Lung (tissue), 12 donors: ENCODE results near the gene PTPRG. TPM values are rescaled to one million over a fixed set of nuclear protein-coding genes. Genes with fewer than 3 reads are reported as not detected.

ENCODE experiments used
- ATAC-seq: fragments of 200-7000 bp; cut with Tn5 transposase; one replicate; pipeline ENCODE4 v1.9.1; 2020; ENCODE audit warnings: moderate number of reproducible peaks; ENCODE audit not compliant: insufficient read depth, low FRiP score
- DNase-seq, 3 donors: peaks; one replicate each; pipeline ENCODE4 v3.0.0-alpha.2; 2013 to 2017
- H3K27ac ChIP-seq, 2 donors: one replicate each; pipeline ENCODE4 v1.5.1; 2013; ENCODE audit warnings: mild to moderate bottlenecking in 2 of 2, moderate library complexity in 2 of 2, control low read depth in 1 of 2, inconsistent platforms in 1 of 2, low read depth in 1 of 2, low read length in 1 of 2
- H3K27me3 ChIP-seq, 3 donors: one replicate each; pipeline ENCODE4 v1.5.1; 2013; ENCODE audit warnings: low read length in 2 of 3; ENCODE audit not compliant: control insufficient read depth in 3 of 3, insufficient read depth in 3 of 3
- H3K36me3 ChIP-seq, 4 donors: one replicate each; pipeline ENCODE4 v1.5.1; 2013; ENCODE audit warnings: low read length in 4 of 4, mild to moderate bottlenecking in 1 of 4, moderate library complexity in 1 of 4; ENCODE audit not compliant: control insufficient read depth in 4 of 4, insufficient read depth in 4 of 4
- H3K4me1 ChIP-seq, 5 donors: one replicate each; pipeline ENCODE4 v1.5.1; 2013; ENCODE audit warnings: low read length in 5 of 5, mild to moderate bottlenecking in 2 of 5, moderate library complexity in 1 of 5; ENCODE audit not compliant: control insufficient read depth in 5 of 5, insufficient read depth in 5 of 5
- H3K4me3 ChIP-seq: one replicate; pipeline ENCODE4 v1.5.1; 2013; ENCODE audit warnings: mild to moderate bottlenecking, control low read depth, moderate library complexity
- H3K9ac ChIP-seq, 2 donors: one replicate each; pipeline ENCODE4 v1.5.1; 2013; ENCODE audit warnings: low read length in 2 of 2, control low read depth in 1 of 2; ENCODE audit not compliant: insufficient read depth in 1 of 2
- H3K9me3 ChIP-seq, 4 donors: one replicate each; pipeline ENCODE4 v1.5.1; 2013; ENCODE audit warnings: low read length in 3 of 4, mild to moderate bottlenecking in 1 of 4, moderate library complexity in 1 of 4; ENCODE audit not compliant: control insufficient read depth in 4 of 4, insufficient read depth in 3 of 4
- CTCF ChIP-seq: IDR thresholded peaks from 2 replicates; pipeline ENCODE4 v1.5.1; 2012; ENCODE audit warnings: mild to moderate bottlenecking; ENCODE audit errors: control extremely low read depth, extremely low read depth
- WGBS, 2 donors: extraction: QIAGEN DNeasy Blood & Tissue Kit; methylation state at CpG; one replicate each; pipeline ENCODE4 v1.1.7; 2013; 5-methylcytosine and 5-hydroxymethylcytosine counted together
- polyA plus RNA-seq, 2 donors: library from polyadenylated mRNA; stranded (reverse); fragments of 200-250 nt; gene quantifications; one replicate each; pipeline ENCODE4 v1.2.1, GENCODE V29; 2013
- total RNA-seq, 2 donors: library from RNA; depleted of rRNA in 1 of 2; stranded (reverse); fragments of >200 nt in 1 of 2; gene quantifications; one replicate each; pipeline ENCODE4 v1.2.1, GENCODE V29; 2014 to 2021
- donor health status: control.
- donor health status: control.
- donor health status: Bipolar disorder and iron deficiency.
- donor health status: healthy.
- donor health status: DM: yes; HTN: yes; CAD: no.

The PTPRG gene
- total and polyA plus RNA-seq, 4 donors: 8.5 to 131 (median 75.9) TPM

- no peak for TF ChIP-seq CTCF
- DNase-seq (no peak), ATAC-seq (no peak)
- 96 to 97% methylated on average over 7 of the region's 7 CpGs for WGBS, 2 donors
- Histone ChIP-seq H3K27ac (no peak overlapping the region), H3K36me3 (no peaks in the 10 kb centered on the region), H3K27me3 (no peaks in the 10 kb centered on the region), H3K9ac (no peak overlapping the region), H3K4me1 (peaks cover 0 to 7% (median 3%) of the 10 kb centered on the region in 5 donors), H3K4me3 (no peak overlapping the region), H3K9me3 (no peaks in the 10 kb centered on the region)
Observed at GRCh38 chr3:61866961-61867461, 305.6 kb downstream of the PTPRG start.

GRCh38 chr3:61868499-61868898 lies 307.1 kb downstream of the PTPRG start:
- 96 to 97% methylated on average over 1 of the region's 1 CpG for WGBS, 2 donors
- no peak overlapping the region for H3K27ac ChIP-seq
- ATAC-seq: no peak
- H3K9ac ChIP-seq: no peak overlapping the region
- no peaks in the 10 kb centered on the region for H3K9me3 ChIP-seq
- no peaks in the 10 kb centered on the region for H3K36me3 ChIP-seq
- H3K4me1 ChIP-seq: peaks cover 0 to 12% (median 0%) of the 10 kb centered on the region in 5 donors
- H3K4me3 ChIP-seq: no peak overlapping the region
- DNase-seq: no peak
- no peak for TF ChIP-seq CTCF
- no peaks in the 10 kb centered on the region for H3K27me3 ChIP-seq

GRCh38 chr3:61869371-61869770 lies 308.0 kb downstream of the PTPRG start:
- no peak overlapping the region for H3K4me3 ChIP-seq
- no peaks in the 10 kb centered on the region for H3K9me3 ChIP-seq

More at GRCh38 chr3:61869371-61869770, 308.0 kb downstream of the PTPRG start:
- ATAC-seq (no peak), DNase-seq (no peak)
- H3K4me1 ChIP-seq: peaks cover 0 to 12% (median 5%) of the 10 kb centered on the region in 5 donors
- no peaks in the 10 kb centered on the region for H3K27me3 ChIP-seq
- no peaks in the 10 kb centered on the region for H3K36me3 ChIP-seq
- 89 to 94% methylated on average over 6 of the region's 6 CpGs for WGBS, 2 donors
- no peak overlapping the region for H3K27ac ChIP-seq
- no peak overlapping the region for H3K9ac ChIP-seq
- TF ChIP-seq CTCF: no peak
